HG03571 (cell line): Measurements from ENCODE around the gene CD180.

Experiments used
- ATAC-seq: cut with Tn5 transposase; IDR thresholded peaks from one replicate; pipeline ENCODE4 v1.9.1; 2021; ENCODE audit not compliant: unreplicated experiment

Gene CD180

DNA sequence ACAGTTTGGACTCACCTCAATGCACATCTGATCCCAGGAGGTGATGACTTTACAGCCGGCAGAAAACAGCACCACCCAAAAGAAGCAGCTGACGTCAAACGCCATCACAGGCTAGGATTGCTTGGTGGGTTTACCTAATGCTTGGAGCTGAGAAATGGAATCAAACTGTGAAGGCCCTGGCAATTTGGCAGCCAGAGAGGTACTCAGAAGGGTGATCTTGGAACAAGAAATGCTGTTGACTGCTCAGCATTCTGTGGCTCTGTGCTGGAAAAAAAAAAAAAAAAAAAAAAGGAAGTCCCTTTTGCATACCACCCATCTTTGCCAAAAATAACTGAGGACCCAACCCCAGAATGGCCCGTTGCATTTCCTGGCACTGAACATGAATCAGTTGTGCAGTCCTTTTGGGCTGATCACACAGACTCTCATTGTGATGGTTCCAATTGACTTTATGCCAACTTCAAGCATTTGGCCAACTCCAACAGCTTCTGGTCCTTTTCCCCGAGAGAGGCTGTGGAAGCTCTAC is at the start of gene CD180:
Gene CD180 (minus strand): TSS at position 263 of the 523 bp plus-strand sequence. CDS start 158 bp downstream, at position 105.
- ATAC-seq: no peak

DNA sequence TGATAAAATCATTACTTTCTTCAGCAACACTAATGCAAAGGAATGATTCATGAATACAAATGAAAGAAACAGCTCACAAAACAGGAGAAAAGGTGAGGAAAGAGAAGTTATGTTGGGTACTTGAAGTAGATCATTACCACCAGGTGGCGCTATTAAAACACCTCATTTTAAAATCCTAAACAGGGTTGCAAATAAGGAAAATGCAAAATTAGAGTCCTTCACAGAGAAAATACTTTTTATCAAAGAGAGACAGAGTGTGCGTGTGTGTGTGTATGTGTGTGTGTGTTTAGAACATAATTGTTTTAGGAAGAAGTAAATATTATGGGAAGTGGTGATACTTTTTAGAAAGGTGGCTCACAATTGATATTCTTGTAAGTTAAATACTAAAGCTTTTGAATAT is 49.5 kb upstream of the CD180 start:
- ATAC-seq: no peak

DNA sequence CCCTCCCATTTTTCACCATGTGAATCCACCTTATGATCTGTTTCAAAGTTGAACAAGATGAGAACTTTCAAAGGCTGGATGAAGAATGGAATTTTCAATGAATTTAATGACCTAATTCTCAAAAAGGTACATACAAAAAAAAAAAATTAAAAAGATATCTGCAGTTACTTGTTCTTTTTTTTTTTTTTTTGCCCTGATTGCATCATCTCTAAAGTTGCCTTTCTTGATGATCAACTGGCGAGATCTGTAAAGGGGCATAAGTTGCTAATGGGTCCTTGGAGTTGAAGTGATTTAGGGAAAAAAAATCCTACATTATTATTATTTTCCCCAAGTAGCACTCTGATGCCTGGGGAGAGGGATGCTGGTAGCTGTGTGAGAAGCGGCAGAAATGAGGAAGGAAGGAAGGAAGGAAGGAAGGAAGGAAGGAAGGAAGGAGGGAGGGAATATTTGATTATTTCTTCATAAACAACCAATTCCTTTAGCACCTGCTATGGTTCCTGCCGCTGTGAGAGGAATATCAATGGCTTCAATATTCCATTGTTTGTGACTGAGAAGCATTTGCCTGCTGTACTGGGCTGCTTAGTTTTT is 48.8 kb upstream of the CD180 start:
- no peak for ATAC-seq

DNA sequence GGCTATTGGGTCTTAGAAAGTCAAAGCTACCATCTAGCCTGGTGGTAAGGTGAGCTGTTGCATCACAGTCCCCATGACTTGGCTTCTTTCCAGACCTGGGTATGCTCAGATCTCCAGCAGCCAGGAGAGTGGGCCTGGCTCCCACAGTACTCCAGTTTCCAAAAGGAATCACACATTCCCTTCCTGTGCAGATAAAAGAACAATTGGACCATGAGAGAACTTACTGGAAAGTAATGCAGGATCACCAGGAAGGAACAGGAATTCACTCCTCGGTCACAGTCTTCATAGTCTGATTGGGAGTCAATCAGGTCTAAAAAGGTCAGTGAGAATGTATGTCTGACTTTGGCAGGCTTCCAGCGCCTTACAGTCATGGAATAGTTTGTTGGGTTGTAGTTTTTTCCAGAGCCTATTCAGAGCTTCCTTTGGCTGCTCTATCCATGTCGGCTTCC is 47.8 kb upstream of the CD180 start:
- no peak for ATAC-seq

DNA sequence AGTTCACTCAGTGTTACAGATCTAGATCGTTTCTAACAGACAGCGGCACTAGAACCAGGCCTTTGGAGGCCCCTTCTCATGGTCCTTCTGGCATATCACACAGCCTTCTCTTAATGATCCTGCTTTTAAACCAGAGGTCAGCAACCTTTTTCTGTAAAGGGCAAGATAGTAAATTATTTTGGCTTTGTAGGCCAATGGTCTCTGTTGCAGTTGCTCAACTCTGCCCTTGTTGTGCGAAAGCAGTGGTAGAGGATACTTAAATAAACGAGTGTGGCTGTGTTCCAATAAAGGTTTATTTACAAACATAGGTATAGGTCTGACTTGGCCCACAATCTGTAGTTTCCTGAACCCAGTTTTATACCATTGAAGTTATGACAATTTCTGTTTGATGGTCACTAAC is 47.3 kb upstream of the CD180 start:
- no peak for ATAC-seq

DNA sequence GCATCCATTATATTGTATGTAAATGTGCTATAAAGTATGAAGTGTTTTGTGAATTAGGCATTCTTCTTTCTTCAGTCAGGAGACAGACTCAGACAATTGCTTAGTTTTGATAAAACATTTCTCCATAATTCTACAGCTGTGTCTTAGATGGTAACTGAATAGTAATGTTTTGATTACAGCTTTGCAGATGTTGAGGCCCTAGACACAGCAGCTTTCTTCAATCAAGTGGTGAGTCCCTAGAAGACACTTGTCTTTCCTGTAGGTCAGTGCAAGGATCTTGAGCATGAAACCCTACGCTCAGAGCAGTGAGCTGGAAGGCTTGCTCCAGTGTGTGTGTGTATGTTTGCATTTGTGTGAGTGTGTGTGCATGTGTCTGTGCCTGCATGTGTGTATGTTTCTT is 46.8 kb upstream of the CD180 start:
- ATAC-seq: no peak

DNA sequence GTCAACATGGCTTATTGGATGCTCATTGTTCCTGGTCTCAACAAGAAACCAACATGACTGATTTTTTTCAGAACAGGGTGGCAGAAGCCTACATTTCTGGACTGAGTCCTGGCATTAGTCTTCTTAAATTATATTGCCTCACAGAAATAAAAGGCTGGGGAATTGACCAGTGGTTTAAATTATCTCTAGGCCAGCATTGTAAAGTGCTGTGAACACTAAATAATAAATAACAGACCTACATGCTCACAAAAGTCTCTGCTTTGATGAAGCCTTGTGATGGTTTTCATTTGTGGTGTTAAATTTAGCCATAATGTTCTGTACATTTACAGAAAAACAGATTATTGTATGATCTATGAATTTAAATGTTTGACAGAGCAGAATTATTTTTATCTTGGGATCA is 44.7 kb upstream of the CD180 start:
- ATAC-seq: no peak

DNA sequence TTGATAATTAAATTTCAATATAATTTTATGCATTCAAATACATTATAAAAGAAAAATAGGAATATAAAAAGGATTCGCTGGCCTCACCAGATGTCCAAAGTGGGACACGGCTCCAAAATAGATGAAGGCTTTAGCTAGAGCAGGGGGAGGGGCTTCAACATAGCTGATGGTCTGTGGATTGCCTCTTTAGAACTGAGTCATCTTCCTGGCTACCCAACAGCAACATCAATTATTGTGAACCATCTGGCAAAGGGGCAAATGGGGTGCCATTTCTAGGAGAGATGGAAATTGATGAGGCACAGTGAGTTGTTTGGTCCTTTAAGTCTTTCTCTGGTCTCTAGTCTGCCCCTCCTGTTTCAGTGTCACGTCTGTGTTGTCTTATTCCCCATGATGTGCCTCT is 44.2 kb upstream of the CD180 start:
- ATAC-seq: no peak

DNA sequence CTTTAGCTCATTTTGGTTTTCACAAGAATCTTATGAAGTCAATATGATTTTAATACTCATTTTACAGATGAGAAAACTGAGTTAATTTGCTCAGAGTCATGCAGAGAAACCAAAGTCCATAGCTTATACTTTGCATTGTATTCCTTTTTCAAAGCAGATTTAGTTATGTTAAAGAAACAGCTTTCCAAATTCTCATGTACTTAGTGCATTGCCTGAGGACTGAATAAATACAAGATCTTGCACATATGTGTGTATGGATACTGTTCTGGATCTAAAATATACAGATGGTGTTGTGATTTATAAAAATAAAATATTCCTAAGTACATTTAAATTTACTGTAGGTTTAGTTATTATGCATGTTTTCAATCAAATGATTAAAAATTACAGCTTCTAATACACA is 43.5 kb upstream of the CD180 start:
- no peak for ATAC-seq

DNA sequence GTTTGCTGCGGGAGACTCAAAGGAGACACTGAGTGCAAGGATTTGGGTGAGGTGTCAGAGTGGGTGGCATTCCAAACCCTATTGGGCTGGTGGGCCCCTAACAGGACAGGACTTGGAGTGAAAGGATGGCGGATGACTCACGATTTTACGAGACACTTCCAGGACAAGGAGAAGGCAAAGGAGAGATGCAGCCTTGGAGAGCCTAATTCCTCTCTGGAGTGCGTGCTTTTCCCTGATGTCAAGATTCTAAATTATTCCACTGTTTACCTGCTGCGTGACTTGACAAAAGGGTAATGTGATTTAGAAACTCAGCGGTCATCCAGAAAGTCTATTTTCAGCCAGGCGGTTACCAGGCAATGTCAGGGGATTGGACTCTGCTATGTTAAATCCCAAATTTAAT is 41.6 kb upstream of the CD180 start:
- no peak for ATAC-seq

DNA sequence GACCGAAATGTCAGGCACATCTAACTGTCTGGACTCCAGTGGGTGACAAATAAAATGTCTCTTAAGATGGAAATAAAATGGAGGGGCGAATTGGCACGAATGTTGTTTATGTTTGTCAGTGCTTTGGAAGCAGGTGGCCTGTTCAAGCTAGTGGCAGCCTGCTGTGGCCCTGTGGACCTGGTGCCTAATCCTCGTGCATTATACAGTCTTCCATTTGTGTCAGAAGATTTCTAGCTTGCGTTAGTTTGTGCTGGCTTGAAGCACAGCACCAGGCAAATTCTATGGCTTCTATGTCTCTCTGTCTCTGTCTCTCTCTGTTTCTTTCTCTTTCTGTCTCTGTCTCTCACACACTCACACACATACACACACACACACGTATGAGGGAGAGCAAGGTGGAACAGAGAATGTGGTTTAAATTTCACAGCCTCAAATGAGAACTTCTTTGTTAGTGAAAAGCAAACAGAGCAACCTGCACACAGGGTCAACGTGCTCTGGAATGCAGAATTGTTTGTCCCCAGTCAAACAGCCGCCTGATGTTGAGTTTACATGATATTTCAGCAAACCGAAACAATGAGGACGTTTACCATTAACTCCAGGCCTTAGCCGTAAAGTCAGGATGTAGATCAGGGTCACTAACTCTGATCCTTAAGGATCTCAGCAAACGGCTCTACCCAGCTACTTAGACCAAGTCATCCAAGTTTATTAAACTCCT is 39.0 kb upstream of the CD180 start:
- ATAC-seq: no peak

DNA sequence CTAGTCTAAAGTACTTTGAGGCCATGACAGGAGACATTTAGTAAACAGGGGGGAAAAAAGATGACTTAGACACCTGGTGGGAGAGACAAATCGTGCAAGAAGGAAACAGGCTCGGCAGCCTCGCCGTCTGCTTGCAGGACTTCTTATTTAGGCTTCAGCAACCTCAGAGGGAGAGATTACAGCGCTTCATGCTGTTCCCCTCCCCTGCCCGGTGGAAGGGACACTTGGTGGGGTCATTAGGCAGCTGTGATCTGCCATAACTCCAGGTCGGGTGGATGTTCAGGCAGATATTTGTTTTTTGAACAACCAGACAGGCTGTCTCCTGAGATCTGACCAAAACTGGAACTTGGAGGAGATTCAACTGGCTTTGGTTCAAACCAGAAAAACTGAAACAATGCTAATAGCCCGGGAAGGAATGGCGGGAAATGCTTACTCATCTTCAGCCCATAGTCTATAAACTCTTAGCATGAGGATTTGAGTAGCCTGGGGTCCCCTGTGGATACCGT is 38.1 kb upstream of the CD180 start:
- ATAC-seq: no peak

DNA sequence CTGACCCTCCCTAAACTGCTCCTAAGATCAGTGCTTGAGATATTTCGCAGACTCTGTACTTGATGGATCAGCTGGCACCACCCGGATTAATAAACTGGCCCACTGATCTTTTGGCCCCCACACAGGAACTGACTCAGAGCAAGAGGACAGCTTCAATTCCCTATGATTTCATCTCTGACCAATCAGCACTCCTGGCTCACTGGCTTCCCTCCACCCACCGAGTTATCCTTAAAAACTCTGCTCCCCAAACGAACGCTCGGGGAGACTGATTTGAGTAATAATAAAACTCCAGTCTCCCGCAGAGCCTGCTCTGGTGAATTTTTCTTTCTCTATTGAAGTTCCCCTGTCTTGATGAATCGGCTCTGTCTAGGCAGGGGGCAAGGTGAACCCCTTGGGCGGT is 36.5 kb upstream of the CD180 start:
- ATAC-seq: no peak

DNA sequence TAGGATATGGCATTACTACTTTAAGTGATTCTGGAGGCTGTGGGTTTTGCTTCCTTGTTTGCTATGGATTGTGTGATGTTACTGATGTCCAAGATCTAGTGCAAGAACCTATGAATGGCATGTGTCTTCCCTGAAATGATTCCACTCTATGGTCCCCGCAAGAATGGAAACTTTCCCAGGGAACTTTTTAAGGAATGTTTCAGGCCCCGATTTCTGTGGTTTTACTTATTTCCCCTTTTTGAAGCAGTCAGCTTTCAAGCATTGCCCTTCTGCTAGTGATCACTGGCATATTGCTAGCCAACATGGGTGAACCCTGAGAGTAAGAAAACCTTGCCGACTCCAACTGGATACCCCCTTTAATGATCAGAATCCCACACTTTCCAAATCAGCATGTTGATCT is 26.6 kb upstream of the CD180 start:
- no peak for ATAC-seq

DNA sequence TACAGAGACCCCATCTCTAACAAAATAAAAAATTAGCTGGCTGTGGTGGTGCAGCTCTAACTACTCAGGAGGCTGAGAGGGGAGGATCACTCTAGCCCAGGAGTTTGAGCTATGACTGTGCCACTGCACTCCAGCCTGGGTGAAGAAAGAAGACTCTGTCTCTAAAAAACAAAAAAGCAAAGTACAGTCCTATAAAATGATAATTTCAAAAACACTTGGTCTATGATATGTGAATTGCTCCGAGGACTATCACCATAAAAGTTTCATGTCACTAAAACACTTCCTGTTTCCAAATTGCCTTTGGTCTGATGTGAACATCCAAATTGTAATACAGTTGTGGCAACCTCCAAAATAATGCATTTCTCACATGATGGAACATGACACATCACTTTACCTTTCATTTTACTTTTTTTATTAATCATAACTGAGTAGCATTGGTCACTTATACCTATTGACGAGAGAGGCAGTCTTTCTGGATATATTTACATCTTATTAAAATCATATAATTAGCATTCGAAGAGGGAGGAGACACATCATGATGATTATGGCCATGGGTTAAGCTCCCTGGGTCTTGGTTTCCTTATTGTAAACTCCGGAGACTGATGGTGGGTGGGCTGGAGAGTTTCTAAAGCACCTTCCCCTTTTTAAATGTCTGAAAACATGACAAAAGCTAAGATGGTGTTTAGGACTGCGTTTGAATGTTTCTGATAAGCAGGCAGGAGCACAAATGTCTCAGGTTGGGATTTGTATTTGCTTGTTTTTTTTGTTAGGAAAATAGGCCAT is 25.8 kb upstream of the CD180 start:
- ATAC-seq: peak; percentile 28

DNA sequence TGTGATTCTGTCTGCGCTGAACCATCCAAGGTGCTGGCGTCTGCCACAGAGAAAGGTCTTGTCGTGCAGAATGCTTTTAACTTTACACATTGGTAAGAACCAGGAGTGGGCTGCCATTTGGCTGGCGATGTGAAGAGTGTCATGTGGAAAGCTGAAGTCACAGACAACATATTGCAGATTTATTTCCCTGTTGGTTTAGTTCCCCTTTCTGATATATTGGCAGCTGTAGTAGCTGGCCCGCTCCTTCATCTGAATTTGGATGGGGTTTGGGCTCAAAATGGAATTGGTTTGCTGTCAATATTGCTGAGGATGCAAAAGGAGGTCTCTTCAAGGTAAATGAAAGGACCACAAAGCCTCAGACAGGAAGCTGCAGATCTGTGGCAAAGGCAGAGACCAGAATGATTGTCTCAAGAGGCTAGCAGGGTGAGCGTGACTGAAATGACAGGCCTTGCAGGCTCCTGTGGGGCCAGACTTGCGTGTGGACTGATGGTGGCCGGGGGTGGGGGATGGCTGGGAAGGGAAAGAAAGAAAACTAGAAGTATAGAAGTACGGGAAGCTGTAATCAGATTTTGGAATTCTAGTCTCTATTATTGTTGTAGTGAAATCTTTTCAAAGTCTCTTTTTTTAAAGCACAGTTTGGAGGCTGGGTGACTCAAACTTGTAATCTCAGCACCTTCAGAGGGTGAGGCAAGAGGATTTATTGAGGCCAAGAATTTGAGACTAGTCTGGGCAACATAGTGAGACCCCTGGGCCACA is 25.1 kb upstream of the CD180 start:
- ATAC-seq: peak; percentile 95

DNA sequence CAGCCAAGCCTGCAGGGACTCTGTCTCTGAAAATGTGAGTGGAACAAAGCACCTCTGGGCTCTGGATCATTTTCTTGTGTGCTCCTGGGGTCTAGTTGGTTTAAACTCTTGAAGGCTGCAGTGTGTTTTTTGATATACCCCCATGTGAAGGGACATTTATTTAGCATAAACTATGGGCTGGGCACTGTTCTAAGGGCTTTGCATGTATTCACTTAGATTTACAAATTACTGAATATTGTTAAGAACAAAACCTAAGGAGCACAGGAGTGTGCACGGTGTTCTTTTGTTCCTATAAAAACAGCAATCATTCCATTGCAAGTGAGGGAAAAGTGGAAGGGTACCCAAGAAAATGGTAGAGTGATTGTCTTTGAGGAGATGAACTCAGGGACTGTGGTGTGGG is 20.0 kb upstream of the CD180 start:
- no peak for ATAC-seq

DNA sequence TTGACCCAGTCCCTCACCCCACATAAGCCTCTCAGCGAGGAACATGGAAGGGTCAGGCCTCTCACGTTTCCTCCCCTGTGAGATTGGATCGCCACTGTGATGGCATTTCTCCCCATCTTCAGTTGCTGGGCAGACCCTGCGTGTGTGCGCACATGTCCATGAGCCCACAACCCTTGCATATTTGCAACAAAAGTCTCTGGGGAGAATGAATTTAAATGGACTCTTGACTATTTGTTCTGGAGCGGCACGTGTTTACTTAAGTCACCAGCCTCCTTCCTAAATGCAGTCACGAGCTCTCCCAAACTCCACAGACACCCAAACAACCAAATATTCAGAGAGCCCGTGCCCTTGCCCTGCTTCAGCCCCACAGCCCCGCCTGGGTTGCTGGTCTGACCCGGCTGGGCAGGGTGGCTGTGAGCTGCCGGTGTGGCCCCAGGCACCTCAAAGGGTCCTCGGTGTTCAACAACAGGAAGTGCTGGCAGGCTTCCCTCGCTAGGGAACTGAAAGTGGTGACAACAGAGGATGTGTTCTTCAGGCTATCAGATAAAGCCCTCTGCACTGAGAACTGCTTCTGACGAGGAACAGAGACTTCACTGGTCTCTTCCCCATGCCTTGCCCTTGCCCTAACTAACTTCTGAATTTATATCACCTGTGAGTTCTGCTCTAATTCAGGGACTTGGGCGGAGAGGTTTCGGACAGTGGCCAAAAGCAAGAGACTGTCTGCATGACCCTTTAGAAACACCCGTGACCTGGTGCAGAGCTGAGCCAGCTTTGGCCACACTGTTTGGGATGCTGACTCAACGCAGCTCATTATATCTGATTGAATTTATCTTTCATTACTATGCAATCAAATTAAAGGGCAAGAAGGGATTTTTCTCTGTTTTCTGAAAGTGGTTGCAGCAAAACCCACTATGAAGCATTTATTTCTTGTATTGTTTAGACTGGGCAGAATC is 19.2 kb upstream of the CD180 start:
- peak; percentile 99 for ATAC-seq

DNA sequence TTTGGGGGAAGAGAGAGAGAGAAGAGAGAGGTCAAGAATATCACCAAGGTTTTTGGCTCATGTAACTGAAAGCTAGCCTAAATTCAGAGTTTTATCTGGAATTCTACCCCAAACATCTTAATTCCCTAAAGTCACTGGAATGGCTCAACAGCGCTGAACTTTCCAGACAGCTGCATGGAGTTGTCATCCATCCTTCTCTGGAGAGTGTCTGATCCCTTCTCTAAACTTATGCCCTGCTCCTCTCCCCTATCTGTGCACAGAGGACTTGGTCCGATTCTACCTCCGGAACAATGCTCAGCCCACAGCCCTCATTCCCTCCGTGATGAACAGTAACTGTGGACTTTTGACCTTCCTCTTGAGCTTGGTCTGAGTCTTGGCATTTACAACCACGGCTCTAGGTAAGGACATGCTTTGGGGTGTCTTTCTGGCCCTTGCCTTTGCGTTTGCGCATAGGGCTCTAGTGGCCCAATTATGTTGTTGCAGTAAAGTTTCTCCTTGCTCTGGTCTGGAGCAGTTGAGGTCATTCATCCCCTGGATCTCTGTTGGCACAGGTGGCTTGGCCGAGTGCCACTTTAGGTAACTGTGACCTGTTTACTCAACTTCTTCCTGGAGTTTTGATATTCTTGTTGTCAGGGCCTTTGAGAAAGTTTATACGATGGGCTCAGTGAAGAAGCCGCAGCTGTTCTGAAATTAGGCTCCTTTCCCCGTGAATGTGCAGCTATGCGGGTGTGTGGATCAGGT is 18.3 kb upstream of the CD180 start:
- ATAC-seq: no peak
